ENCODE measurements around the gene GTF2H2C. TPM values are rescaled to one million over a fixed set of nuclear protein-coding genes. Genes with fewer than 3 reads are reported as not detected.

Gene GTF2H2C
- total RNA-seq, 1 experiment from 2014 or later = 51.3 TPM

- H3K4me3 Mint-ChIP-seq = peak overlapping the region; percentile 14
- H3K27me3 Mint-ChIP-seq (ENCODE audit: low read depth) = no peaks in the 10 kb centered on the region
- ChIA-PET POLR2A (no interaction called here), CTCF (interaction anchor here (0.6 kb wide), 1 partner anchor 193 kb away, joined by 3 read pairs; no protein-coding TSS in a partner anchor)
- peaks cover 17% of the 10 kb centered on the region for H3K36me3 Mint-ChIP-seq
- DNase-seq (ENCODE audit: low spot score) = no peak
- H3K4me1 Mint-ChIP-seq = peaks cover 37% of the 10 kb centered on the region
- no peaks in the 10 kb centered on the region for H3K9me3 Mint-ChIP-seq
- H3K27ac Mint-ChIP-seq = peak overlapping the region; percentile 11; the same call in 1 of the 2 replicates
- TF ChIP-seq ZNF281 (CRISPR knock-in tag; IDR thresholded peaks at IDR 0.05) = no peak
- no peak for TF ChIP-seq KAT7 (CRISPR knock-in tag; IDR thresholded peaks at IDR 0.05; ENCODE audit: borderline replicate concordance)
- no peak for TF ChIP-seq ATF3 (CRISPR knock-in tag; conservative IDR thresholded peaks at IDR 0.05)
- no peak for TF ChIP-seq IRF2 (CRISPR knock-in tag; IDR thresholded peaks at IDR 0.05; ENCODE audit: borderline replicate concordance, low read depth)
- no peak for TF ChIP-seq PRDM15 (CRISPR knock-in tag; IDR thresholded peaks at IDR 0.05)
- no peak for TF ChIP-seq NFYB (CRISPR knock-in tag; conservative IDR thresholded peaks at IDR 0.05; ENCODE audit: low read depth)
- no peak for TF ChIP-seq ZMAT4 (CRISPR knock-in tag; IDR thresholded peaks at IDR 0.05)
- no peak for TF ChIP-seq SMAD4 (CRISPR knock-in tag; IDR thresholded peaks at IDR 0.05)
- TF ChIP-seq MLX (CRISPR knock-in tag; IDR thresholded peaks at IDR 0.05) = no peak
- TF ChIP-seq FOXP1 (CRISPR knock-in tag; IDR thresholded peaks at IDR 0.05; ENCODE audit: borderline replicate concordance) = no peak
- TF ChIP-seq SMAD3 (CRISPR knock-in tag; IDR thresholded peaks at IDR 0.05; ENCODE audit: borderline replicate concordance) = no peak
- no peak for TF ChIP-seq CREB1 (CRISPR knock-in tag; IDR thresholded peaks at IDR 0.05)
- TF ChIP-seq TEAD1 (CRISPR knock-in tag; IDR thresholded peaks at IDR 0.05) = no peak
- no peak for TF ChIP-seq HMGXB4 (CRISPR knock-in tag; IDR thresholded peaks at IDR 0.05)
- peak; percentile 59; the same call in 1 of the 2 replicates for ATAC-seq
Measured at GRCh38 chr5:69528035-69528434, 32.0 kb upstream of the GTF2H2C start.

- CTCF ChIA-PET = no interaction called here
Measured at GRCh38 chr5:69528609-69529008, 31.4 kb upstream of the GTF2H2C start.

More at GRCh38 chr5:69528609-69529008, 31.4 kb upstream of the GTF2H2C start:
- H3K4me3 Mint-ChIP-seq = no peak overlapping the region
- H3K4me1 Mint-ChIP-seq = peaks cover 37% of the 10 kb centered on the region
- DNase-seq (ENCODE audit: low spot score) (no peak), ATAC-seq (no peak)
- H3K27me3 Mint-ChIP-seq (ENCODE audit: low read depth) = no peaks in the 10 kb centered on the region
- peak overlapping the region; percentile 28 for H3K27ac Mint-ChIP-seq
- no peaks in the 10 kb centered on the region for H3K9me3 Mint-ChIP-seq
- POLR2A ChIA-PET = no interaction called here
- H3K36me3 Mint-ChIP-seq = peaks cover 17% of the 10 kb centered on the region
- TF ChIP-seq ATF1 (CRISPR knock-in tag; IDR thresholded peaks at IDR 0.05) (no peak), ESRRA (CRISPR knock-in tag; IDR thresholded peaks at IDR 0.05; ENCODE audit: borderline replicate concordance) (no peak), ZNF532 (CRISPR knock-in tag; IDR thresholded peaks at IDR 0.05; ENCODE audit: borderline replicate concordance) (no peak), FOXJ3 (CRISPR knock-in tag; IDR thresholded peaks at IDR 0.05; ENCODE audit: borderline replicate concordance) (no peak), CREM (CRISPR knock-in tag; IDR thresholded peaks at IDR 0.05) (no peak), NR1H2 (CRISPR knock-in tag; IDR thresholded peaks at IDR 0.05) (no peak), IRF1 (CRISPR knock-in tag; IDR thresholded peaks at IDR 0.05) (no peak), TEAD1 (CRISPR knock-in tag; IDR thresholded peaks at IDR 0.05) (no peak)
